GM23338 (cell line): ENCODE data around the gene CCDC38.

ENCODE experiments used
- CREB1 ChIP-seq: fragments of 250-450 bp; sonication (Bioruptor Pico); IDR thresholded peaks from 2 replicates; pipeline ENCODE4 v1.5.0; 2020; ENCODE audit warnings: low read depth, mild to moderate bottlenecking, moderate library complexity
- CTCF ChIP-seq, 2 experiments: fragments of 200-600 bp in 1 of 2; sonication (generic) in 1 of 2; conservative IDR thresholded peaks; 2 replicates each; pipeline versions ENCODE4 v1.5.1 to v1.6.1; 2016 to 2017; ENCODE audit warnings: antibody characterized with exemption in 2 of 2, low read depth in 2 of 2, mild to moderate bottlenecking in 2 of 2, moderate library complexity in 1 of 2
- ETS1 ChIP-seq: IDR thresholded peaks from 2 replicates; pipeline ENCODE4 v1.6.1; 2016; ENCODE audit warnings: antibody characterized with exemption
- EZH2 ChIP-seq: fragments of 200-600 bp; sonication (generic); IDR thresholded peaks from one replicate; pipeline ENCODE4 v1.8.0; 2017; ENCODE audit warnings: antibody characterized with exemption, mild to moderate bottlenecking, low read depth; ENCODE audit not compliant: unreplicated experiment
- EZH2phosphoT487 ChIP-seq: fragments of 200-600 bp; sonication (generic); IDR thresholded peaks from one replicate; pipeline ENCODE4 v1.8.1; 2018; ENCODE audit warnings: antibody characterized with exemption; ENCODE audit not compliant: unreplicated experiment
- JUNB ChIP-seq: IDR thresholded peaks from one replicate; pipeline ENCODE4 v1.6.1; 2016; ENCODE audit warnings: antibody characterized with exemption; ENCODE audit not compliant: unreplicated experiment
- NANOG ChIP-seq: IDR thresholded peaks from 2 replicates; pipeline ENCODE4 v1.6.1; 2016; ENCODE audit warnings: antibody characterized with exemption, borderline replicate concordance
- POLR2AphosphoS5 ChIP-seq: IDR thresholded peaks from 2 replicates; pipeline ENCODE4 v1.6.1; 2016; ENCODE audit warnings: antibody characterized with exemption, low read depth
- REST ChIP-seq: IDR thresholded peaks from one replicate; pipeline ENCODE4 v1.6.1; 2018; ENCODE audit warnings: antibody characterized with exemption; ENCODE audit not compliant: unreplicated experiment
- STAT1 ChIP-seq: IDR thresholded peaks from one replicate; pipeline ENCODE4 v1.6.1; 2016; ENCODE audit warnings: antibody characterized with exemption; ENCODE audit not compliant: unreplicated experiment
- ZNF114 ChIP-seq: fragments of 250-450 bp; sonication (Bioruptor Pico); IDR thresholded peaks from 2 replicates; pipeline ENCODE4 v1.5.0; 2020; ENCODE audit warnings: mild to moderate bottlenecking, moderate library complexity
- ZNF331 ChIP-seq: fragments of 250-450 bp; sonication (Bioruptor Pico); IDR thresholded peaks from 2 replicates; pipeline ENCODE4 v1.5.0; 2020; ENCODE audit warnings: low read depth, mild to moderate bottlenecking, moderate library complexity
- ZNF462 ChIP-seq: fragments of 250-450 bp; sonication (Bioruptor Pico); IDR thresholded peaks from 2 replicates; pipeline ENCODE4 v1.5.0; 2020; ENCODE audit warnings: mild to moderate bottlenecking, moderate library complexity

GRCh38 chr12:95960241-95960640, 17.8 kb upstream of the CCDC38 start:
- TF ChIP-seq CTCF (conservative IDR thresholded peaks at IDR 0.05; ENCODE audit: low read depth in 2 of 2) (no peak), POLR2AphosphoS5 (no peak), EZH2phosphoT487 (no peak), EZH2 (no peak), REST (no peak), CREB1 (no peak), ETS1 (no peak), JUNB (no peak), ZNF331 (CRISPR knock-in tag) (no peak), NANOG (no peak), STAT1 (no peak), ZNF114 (CRISPR knock-in tag) (no peak), ZNF462 (no peak)
